Lower leg skin (tissue), 3 donors: Measurements from ENCODE around the gene MS4A7.

ENCODE experiments used
- CTCF ChIP-seq, 3 donors: fragments of 450-650 bp; IDR thresholded peaks; one replicate each; pipeline ENCODE4 v1.5.1; 2016; ENCODE audit warnings: antibody characterized with exemption in 3 of 3, mild to moderate bottlenecking in 3 of 3, moderate library complexity in 2 of 3
- POLR2A ChIP-seq, 2 donors: fragments of 450-650 bp; IDR thresholded peaks; one replicate each; pipeline ENCODE4 v1.6.1; 2016 to 2017; ENCODE audit warnings: antibody characterized with exemption in 2 of 2, mild to moderate bottlenecking in 1 of 2, moderate library complexity in 1 of 2

- no peak for TF ChIP-seq CTCF (IDR thresholded peaks at IDR 0.05)
- TF ChIP-seq POLR2A (IDR thresholded peaks at IDR 0.05): no peak
These were observed 44.2 kb upstream of the MS4A7 start for GRCh38 chr11:60334005-60334620.
